Ascending aorta (tissue), 2 donors: Measurements from ENCODE around the gene SNX13. TPM values are rescaled to one million over a fixed set of nuclear protein-coding genes. Genes with fewer than 3 reads are reported as not detected.

Experiments used
- DNase-seq, 2 donors: peaks; one replicate each; pipeline ENCODE4 v3.0.0-alpha.2; 2019; ENCODE audit warnings: low spot score in 2 of 2
- H3K27ac ChIP-seq, 2 donors: fragments of 200-600 bp; sonication (generic); one replicate each; pipeline ENCODE4 v1.5.1; 2016 to 2017; ENCODE audit warnings: mild to moderate bottlenecking in 1 of 2
- H3K27me3 ChIP-seq: fragments of 200-600 bp; sonication (generic); one replicate; pipeline ENCODE4 v1.5.1; 2017
- H3K36me3 ChIP-seq, 2 donors: fragments of 200-600 bp; sonication (generic); one replicate each; pipeline ENCODE4 v1.5.1; 2016
- H3K4me1 ChIP-seq, 2 donors: fragments of 200-600 bp; sonication (generic); one replicate each; pipeline ENCODE4 v1.5.1; 2016 to 2017; ENCODE audit warnings: mild to moderate bottlenecking in 1 of 2
- H3K4me3 ChIP-seq, 2 donors: fragments of 200-600 bp; sonication (generic); one replicate each; pipeline ENCODE4 v1.5.1; 2016 to 2017; ENCODE audit warnings: mild to moderate bottlenecking in 1 of 2
- H3K9me3 ChIP-seq, 2 donors: fragments of 200-600 bp; sonication (generic); one replicate each; pipeline ENCODE4 v1.5.1; 2016
- intact Hi-C: fragments of 100-400 bp; cut with DNase I; formaldehyde crosslinking; loops from one replicate; pipeline ENCODE4 v1.15.1; 2023
- total RNA-seq: library from RNA; depleted of rRNA; stranded (reverse); fragments of >200 nt; gene quantifications from one replicate; pipeline ENCODE4 v1.1.0, GENCODE V29; 2016
- TF ChIP-seq, protein P1 (sequence below), 3 experiments: fragments of 200-600 bp in 2 of 3; fragments of 450-650 bp in 1 of 3; sonication (generic) in 2 of 3; IDR thresholded peaks; one replicate each; pipeline ENCODE4 v1.5.1; 2016 to 2019; ENCODE audit warnings: antibody characterized with exemption in 3 of 3, mild to moderate bottlenecking in 1 of 3, moderate library complexity in 1 of 3

The SNX13 gene
- total RNA-seq, 1 donor from 2014 or later = 26.2 TPM

GRCh38 chr7:17879075-17879661 lies 61.1 kb downstream of the SNX13 start:
- Histone ChIP-seq H3K9me3 (no peaks in the 10 kb centered on the region), H3K27me3 (no peaks in the 10 kb centered on the region), H3K4me3 (no peak overlapping the region), H3K4me1 (no peaks in the 10 kb centered on the region), H3K27ac (no peak overlapping the region), H3K36me3 (peaks cover 13 to 26% of the 10 kb centered on the region in 2 donors)
- TF ChIP-seq, protein P1, sequence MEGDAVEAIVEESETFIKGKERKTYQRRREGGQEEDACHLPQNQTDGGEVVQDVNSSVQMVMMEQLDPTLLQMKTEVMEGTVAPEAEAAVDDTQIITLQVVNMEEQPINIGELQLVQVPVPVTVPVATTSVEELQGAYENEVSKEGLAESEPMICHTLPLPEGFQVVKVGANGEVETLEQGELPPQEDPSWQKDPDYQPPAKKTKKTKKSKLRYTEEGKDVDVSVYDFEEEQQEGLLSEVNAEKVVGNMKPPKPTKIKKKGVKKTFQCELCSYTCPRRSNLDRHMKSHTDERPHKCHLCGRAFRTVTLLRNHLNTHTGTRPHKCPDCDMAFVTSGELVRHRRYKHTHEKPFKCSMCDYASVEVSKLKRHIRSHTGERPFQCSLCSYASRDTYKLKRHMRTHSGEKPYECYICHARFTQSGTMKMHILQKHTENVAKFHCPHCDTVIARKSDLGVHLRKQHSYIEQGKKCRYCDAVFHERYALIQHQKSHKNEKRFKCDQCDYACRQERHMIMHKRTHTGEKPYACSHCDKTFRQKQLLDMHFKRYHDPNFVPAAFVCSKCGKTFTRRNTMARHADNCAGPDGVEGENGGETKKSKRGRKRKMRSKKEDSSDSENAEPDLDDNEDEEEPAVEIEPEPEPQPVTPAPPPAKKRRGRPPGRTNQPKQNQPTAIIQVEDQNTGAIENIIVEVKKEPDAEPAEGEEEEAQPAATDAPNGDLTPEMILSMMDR (IDR thresholded peaks at IDR 0.05) = no peak
- intact Hi-C loops = no loop called here
- DNase-seq = no peak

DNA sequence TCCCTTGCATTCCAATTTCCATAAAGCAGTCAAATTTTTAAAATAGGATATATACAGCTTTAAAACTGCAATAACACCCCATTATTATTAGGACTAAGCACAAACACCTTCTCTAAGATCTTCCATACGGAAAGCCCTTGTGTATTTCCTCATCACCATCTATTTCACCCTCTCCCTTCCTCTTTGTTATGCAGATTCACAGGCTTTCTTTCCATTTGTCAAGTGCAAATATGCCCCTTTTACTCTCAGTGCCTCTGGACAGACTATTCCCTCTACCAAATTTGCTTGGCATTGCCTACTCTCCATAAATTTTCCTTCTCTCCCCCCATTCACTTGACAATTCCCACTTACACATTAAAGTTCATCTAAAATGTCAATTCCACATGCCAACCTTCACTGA lies 61.7 kb downstream of the SNX13 start:
- intact Hi-C loops = no loop called here
- peaks cover 13 to 25% of the 10 kb centered on the region in 2 donors for H3K36me3 ChIP-seq
- H3K9me3 ChIP-seq = no peaks in the 10 kb centered on the region
- TF ChIP-seq, protein P1 (IDR thresholded peaks at IDR 0.05) = no peak
- no peaks in the 10 kb centered on the region for H3K4me1 ChIP-seq
- H3K4me3 ChIP-seq = no peak overlapping the region
- H3K27me3 ChIP-seq = no peaks in the 10 kb centered on the region
- H3K27ac ChIP-seq = no peak overlapping the region
- no peak for DNase-seq

DNA sequence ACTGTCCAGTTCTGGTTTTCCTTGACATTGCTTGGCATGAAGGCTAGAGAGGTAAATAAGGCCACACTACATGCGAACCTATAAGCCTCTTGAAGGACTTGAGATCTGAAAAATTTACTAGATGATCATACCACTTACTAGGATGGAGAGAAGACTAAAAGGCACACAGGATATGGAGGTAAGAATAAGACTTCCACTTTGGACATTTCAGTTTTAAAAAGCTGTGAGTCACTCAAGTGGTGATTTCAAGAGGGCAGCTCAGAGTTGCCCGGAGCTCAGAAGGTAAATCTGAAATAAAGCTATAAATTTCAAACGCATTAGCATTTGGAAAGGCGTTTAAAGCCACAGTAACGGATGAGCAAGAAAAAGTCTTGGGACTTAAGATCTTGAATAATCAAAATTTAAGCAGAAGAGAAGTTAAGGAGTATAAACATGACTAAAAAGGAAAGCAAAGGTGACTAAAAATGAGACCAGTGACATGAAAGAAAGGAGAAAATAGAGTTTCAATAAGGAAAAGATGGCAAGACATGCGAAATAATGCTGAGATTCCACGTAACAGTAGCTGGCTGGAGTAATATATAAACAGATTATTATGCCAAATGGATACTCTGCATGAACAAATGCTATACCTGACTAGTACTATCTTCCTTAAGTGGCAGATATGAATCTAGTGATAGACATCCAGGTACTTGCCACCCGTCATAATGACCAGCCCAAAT lies 68.3 kb downstream of the SNX13 start:
- intact Hi-C loops = no loop called here
- H3K27ac ChIP-seq = no peak overlapping the region

GRCh38 chr7:17870406-17870805 lies 69.9 kb downstream of the SNX13 start:
- TF ChIP-seq, protein P1 (IDR thresholded peaks at IDR 0.05) = no peak
- H3K36me3 ChIP-seq = peaks cover 28 to 54% of the 10 kb centered on the region in 2 donors
- DNase-seq = no peak
- no peaks in the 10 kb centered on the region for H3K4me1 ChIP-seq
- H3K27me3 ChIP-seq = no peaks in the 10 kb centered on the region
- intact Hi-C loops = no loop called here
- no peak overlapping the region for H3K4me3 ChIP-seq
- peaks cover 6% of the 10 kb centered on the region in 2 donors for H3K9me3 ChIP-seq
- no peak overlapping the region for H3K27ac ChIP-seq

More for the DNA sequence above, 68.3 kb downstream of the SNX13 start:
- DNase-seq = no peak
- TF ChIP-seq, protein P1 (IDR thresholded peaks at IDR 0.05) = no peak
- no peaks in the 10 kb centered on the region for H3K27me3 ChIP-seq
- no peaks in the 10 kb centered on the region for H3K9me3 ChIP-seq
- H3K4me3 ChIP-seq = no peak overlapping the region
- H3K36me3 ChIP-seq = peaks cover 27 to 41% of the 10 kb centered on the region in 2 donors
- H3K4me1 ChIP-seq = no peaks in the 10 kb centered on the region

DNA sequence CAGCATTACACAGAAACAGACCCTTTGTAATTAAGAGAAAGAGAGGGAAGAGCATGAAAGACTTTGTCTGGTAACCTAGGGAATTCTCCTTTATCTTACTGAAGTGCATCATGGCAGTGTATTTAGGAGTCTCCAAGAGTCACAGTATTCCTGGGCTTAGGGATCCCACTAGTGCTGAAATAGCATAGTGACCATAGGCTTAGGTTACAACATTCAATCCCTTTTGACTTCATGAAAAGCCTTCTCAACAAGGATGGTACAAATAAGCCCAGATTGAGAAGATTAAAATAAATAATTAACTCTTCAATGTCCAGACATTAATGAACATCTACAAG lies 76.5 kb downstream of the SNX13 start:
- no peak overlapping the region for H3K4me3 ChIP-seq
- no peaks in the 10 kb centered on the region for H3K4me1 ChIP-seq
- intact Hi-C loops = no loop called here
- H3K27me3 ChIP-seq = no peaks in the 10 kb centered on the region
- H3K27ac ChIP-seq = no peak overlapping the region
- H3K36me3 ChIP-seq = peaks cover 33 to 59% of the 10 kb centered on the region in 2 donors
- H3K9me3 ChIP-seq = peaks cover 6 to 15% of the 10 kb centered on the region in 2 donors
- TF ChIP-seq, protein P1 (IDR thresholded peaks at IDR 0.05) = no peak
- DNase-seq = no peak
